Measurements from ENCODE around the gene CASZ1. TPM values are rescaled to one million over a fixed set of nuclear protein-coding genes. Genes with fewer than 3 reads are reported as not detected.

CASZ1 gene
- total RNA-seq, 4 donors from 2014 or later = 22.1 to 47.4 (median 28.0) TPM

GRCh38 chr1:10642403-10643080, 153.9 kb downstream of the CASZ1 start:
- Histone ChIP-seq H3K9me3 (no peaks in the 10 kb centered on the region), H3K27me3 (peaks cover 3% of the 10 kb centered on the region), H3K4me1 (peaks cover 0 to 34% (median 17%) of the 10 kb centered on the region in 3 donors), H3K4me3 (no peak overlapping the region), H3K36me3 (peaks cover 0 to 77% of the 10 kb centered on the region in 2 donors), H3K27ac (peak overlapping the region in 2 of 4 donors; percentile 29 to 74)
- WGBS, 2 donors (ENCODE audit: low coverage in 1 of 2) = 20 to 88% methylated on average over 1 to 13 of the region's 31 CpGs
- ATAC-seq = no peak
- TF ChIP-seq EP300 (IDR thresholded peaks at IDR 0.05) = no peak
- TF ChIP-seq POLR2A (IDR thresholded peaks at IDR 0.05) = no peak
- no peak for TF ChIP-seq POLR2AphosphoS5 (IDR thresholded peaks at IDR 0.05)
- no peak for TF ChIP-seq CTCF (IDR thresholded peaks at IDR 0.05)

- H3K4me3 ChIP-seq = no peak overlapping the region
- H3K9me3 ChIP-seq = no peaks in the 10 kb centered on the region
- ATAC-seq = no peak
- H3K36me3 ChIP-seq = peaks cover 0 to 72% of the 10 kb centered on the region in 2 donors
- peaks cover 3% of the 10 kb centered on the region for H3K27me3 ChIP-seq
- no peak for TF ChIP-seq EP300 (IDR thresholded peaks at IDR 0.05)
- TF ChIP-seq POLR2A (IDR thresholded peaks at IDR 0.05) = no peak
- no peak for TF ChIP-seq POLR2AphosphoS5 (IDR thresholded peaks at IDR 0.05)
- TF ChIP-seq CTCF (IDR thresholded peaks at IDR 0.05) = no peak
- H3K4me1 ChIP-seq = peaks cover 0 to 39% (median 17%) of the 10 kb centered on the region in 3 donors
- 80% methylated on average over 1 of the region's 24 CpGs; no CpG with 5 or more reads in 1 of the 2 donors for WGBS, 2 donors (ENCODE audit: low coverage in 1 of 2)
- peak overlapping the region in 3 of 4 donors; percentile 67 to 77 (median 74) for H3K27ac ChIP-seq
Measured at GRCh38 chr1:10641976-10642375, 154.5 kb downstream of the CASZ1 start.

- Histone ChIP-seq H3K4me3 (no peak overlapping the region), H3K4me1 (peaks cover 0 to 45% (median 18%) of the 10 kb centered on the region in 3 donors), H3K27ac (peak overlapping the region in 3 of 4 donors; percentile 67 to 77 (median 74)), H3K9me3 (no peaks in the 10 kb centered on the region), H3K27me3 (peaks cover 3% of the 10 kb centered on the region), H3K36me3 (peaks cover 0 to 62% of the 10 kb centered on the region in 2 donors)
- WGBS, 2 donors (ENCODE audit: low coverage in 1 of 2) = 60% methylated on average over 1 of the region's 16 CpGs
- no peak for TF ChIP-seq POLR2AphosphoS5 (IDR thresholded peaks at IDR 0.05)
- TF ChIP-seq CTCF (IDR thresholded peaks at IDR 0.05) = no peak
- TF ChIP-seq POLR2A (IDR thresholded peaks at IDR 0.05) = no peak
- no peak for TF ChIP-seq EP300 (IDR thresholded peaks at IDR 0.05)
- no peak for ATAC-seq
Measured at GRCh38 chr1:10640843-10641553, 155.4 kb downstream of the CASZ1 start.

- Histone ChIP-seq H3K4me1 (peaks cover 0 to 55% (median 27%) of the 10 kb centered on the region in 3 donors), H3K9me3 (no peaks in the 10 kb centered on the region), H3K4me3 (no peak overlapping the region), H3K36me3 (peaks cover 0 to 52% of the 10 kb centered on the region in 2 donors), H3K27ac (peak overlapping the region in 3 of 4 donors; percentile 67 to 77 (median 74)), H3K27me3 (peaks cover 3% of the 10 kb centered on the region)
- 64 to 100% methylated on average over 3 to 24 of the region's 45 CpGs for WGBS, 2 donors (ENCODE audit: low coverage in 1 of 2)
- TF ChIP-seq POLR2AphosphoS5 (IDR thresholded peaks at IDR 0.05) (no peak), EP300 (IDR thresholded peaks at IDR 0.05) (no peak), POLR2A (IDR thresholded peaks at IDR 0.05) (no peak), CTCF (IDR thresholded peaks at IDR 0.05) (no peak)
- peak; percentile 33 for ATAC-seq
Measured at GRCh38 chr1:10639775-10640578, 156.5 kb downstream of the CASZ1 start.
